GM19193 (cell line): ENCODE measurements around the gene METTL1.

Source experiments
- POLR2A ChIP-seq: IDR thresholded peaks from 4 replicates; pipeline ENCODE4 v1.6.1; 2011; ENCODE audit not compliant: insufficient read depth, insufficient read length; ENCODE audit errors: extremely low read depth

The METTL1 gene

GRCh38 chr12:57771873-57772428 is at the start of gene METTL1:
TSS of gene METTL1 (minus strand) at chr12:57772105. CDS start at chr12:57772083, 22 bp downstream.
- TF ChIP-seq POLR2A, result peak; percentile 88

GRCh38 chr12:57817261-57817989 is 45.5 kb upstream of the METTL1 start:
- no peak for TF ChIP-seq POLR2A

- TF ChIP-seq POLR2A, result no peak
Measured at GRCh38 chr12:57816855-57817151, 44.9 kb upstream of the METTL1 start.

DNA sequence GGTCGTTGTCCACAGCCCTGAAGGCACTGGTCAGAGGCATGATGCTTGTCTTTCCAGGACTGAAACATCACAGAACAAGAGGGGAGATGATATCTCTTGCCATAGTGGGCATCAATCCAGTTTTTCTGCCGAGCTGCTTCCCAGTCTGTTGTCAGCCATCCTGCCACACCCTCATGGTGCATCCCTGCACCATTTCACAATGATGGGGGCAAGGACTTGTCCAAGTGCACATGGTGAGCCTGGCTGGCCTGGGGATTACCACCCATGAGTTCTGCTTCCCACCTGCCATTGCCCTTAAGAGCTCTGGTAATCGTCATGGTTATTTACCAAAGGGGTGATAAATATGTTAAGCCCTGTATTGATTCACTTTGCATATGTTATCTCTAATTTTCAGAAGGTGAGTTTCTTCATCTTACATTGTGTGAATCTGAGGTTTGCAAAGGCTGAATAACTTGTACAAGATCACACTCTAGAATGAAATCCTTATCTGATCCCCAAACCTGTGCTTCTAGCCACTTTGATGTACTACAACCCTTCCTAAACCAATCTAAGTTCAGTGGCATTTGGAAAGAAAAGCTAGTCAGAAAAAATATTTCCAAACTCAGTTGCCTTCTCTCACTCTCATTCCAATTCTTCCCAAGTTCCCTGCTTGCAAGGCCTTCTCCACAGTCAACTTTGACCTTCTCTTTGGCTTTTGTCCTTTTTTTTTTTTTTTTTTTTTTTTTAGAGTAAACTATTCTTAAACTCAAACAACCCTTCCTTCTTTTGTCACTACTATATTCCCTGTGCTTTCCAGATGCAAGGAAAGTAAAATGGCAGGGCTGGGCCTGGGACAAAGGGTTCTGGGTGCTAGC is 44.3 kb upstream of the METTL1 start:
- no peak for TF ChIP-seq POLR2A

DNA sequence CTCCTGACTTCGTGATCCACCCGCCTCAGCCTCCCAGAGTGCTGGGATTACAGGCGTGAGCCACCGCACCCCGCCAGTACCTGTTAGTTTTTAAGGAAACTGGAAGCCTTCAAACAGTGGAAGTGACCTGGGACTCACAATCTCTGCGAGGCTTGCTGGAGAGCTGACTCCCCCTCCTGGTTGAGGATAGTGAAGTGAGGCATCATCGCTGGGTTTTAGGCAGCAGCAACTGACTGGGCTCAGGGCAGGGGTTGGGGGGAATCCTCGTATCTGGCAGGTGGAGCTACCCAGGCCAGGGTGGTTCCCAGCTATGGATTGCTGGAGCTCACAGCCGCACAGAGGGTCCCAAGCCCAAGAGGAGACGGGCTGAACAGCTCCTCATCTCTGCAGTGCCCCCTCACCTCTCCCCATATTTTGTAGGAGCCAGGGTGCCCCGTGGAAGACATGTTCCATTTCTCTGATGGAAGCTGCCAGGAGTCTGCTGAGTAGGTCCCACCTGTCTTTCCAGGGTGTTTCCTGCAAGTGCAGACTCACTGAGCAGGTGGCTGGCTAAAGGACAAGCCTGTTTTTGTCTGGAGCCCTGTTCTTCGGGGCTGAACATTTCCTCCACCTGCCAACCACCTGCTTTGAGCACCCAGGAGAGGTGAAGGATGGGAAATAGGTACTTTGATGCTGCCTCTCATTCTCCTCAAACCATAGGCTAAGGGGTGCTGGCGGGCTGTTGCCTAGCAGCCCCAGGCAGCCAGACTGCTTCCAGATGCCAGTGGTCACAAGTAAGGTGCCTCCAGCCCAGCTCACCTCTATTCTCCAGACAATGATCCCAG is 43.5 kb upstream of the METTL1 start:
- no peak for TF ChIP-seq POLR2A

DNA sequence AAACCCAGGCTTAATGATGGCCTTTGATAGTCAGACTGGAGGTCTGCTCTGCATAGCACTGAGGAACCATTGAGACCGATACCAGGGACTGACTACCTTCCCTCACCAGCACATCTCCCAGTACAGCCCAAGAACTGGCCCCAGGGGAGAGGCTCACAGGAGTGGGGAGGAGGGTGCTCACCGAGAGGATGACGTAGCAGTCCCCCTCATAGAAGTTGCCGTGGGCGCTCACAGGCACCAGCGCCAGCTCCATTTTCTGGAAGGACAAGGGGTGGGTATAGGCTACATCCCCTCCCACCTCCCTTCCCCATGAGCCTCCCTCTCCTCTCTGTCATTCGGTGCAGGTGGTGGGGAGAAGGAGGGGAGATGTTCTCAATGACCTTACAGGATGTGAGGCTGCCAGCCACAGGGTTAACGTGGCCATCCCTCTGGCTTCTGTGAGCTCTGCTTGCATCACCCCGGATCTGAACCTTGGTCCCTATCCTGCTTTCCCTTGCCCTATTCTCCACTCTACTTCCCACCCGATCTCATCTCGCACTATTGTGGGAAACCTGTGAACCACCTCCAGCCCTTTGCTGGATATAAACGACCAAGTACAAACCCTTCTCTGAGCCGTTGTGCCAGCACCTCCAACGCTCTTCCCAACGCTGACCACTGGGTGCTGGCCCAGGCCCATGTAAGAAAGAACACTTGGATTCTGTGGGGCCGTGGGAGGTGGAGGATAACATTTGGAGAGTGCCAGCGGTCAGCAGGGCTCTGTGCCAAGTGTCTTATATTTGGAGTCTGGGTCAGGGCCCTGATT is 42.3 kb upstream of the METTL1 start:
- no peak for TF ChIP-seq POLR2A

DNA sequence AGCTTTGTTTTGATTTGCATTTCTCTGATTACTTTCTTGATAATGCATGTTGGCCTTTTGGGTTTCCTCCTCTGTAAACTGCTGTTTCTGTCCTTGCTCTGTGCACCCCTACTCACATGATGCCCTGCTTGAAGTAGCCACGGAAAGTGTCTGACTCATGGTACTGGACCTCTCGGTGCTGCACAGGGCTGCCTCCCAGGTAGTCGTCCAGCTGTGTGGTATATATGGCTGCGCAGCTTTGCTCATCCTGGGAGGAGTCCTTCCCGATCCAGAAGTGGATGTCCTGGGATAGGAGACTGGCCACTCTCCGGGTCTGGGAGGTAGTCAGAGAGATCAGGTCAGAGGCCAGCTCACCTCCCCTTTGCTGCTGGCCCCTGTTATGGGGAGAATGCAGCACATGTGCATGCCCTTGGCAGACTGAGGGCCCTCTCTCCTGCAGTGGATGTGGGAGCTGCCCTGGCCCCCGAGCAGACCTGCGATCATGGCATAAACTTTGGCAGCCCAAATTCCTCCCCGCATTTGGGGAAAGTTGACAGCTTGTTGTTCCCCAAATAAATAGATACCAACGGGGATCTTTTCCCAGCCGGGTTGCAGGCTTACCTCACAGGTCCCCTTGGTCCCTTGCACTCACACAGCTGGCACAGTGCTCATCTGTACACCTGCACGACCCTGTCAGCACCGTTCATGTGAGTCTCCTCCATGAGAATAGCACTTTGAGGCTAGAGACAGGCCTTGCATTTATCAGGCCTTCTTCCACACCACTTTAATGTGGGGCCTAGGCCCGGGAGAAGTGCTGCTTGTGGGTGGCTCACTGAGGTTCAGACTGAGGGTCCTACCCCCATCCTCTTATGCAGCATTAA is 41.4 kb upstream of the METTL1 start:
- no peak for TF ChIP-seq POLR2A

DNA sequence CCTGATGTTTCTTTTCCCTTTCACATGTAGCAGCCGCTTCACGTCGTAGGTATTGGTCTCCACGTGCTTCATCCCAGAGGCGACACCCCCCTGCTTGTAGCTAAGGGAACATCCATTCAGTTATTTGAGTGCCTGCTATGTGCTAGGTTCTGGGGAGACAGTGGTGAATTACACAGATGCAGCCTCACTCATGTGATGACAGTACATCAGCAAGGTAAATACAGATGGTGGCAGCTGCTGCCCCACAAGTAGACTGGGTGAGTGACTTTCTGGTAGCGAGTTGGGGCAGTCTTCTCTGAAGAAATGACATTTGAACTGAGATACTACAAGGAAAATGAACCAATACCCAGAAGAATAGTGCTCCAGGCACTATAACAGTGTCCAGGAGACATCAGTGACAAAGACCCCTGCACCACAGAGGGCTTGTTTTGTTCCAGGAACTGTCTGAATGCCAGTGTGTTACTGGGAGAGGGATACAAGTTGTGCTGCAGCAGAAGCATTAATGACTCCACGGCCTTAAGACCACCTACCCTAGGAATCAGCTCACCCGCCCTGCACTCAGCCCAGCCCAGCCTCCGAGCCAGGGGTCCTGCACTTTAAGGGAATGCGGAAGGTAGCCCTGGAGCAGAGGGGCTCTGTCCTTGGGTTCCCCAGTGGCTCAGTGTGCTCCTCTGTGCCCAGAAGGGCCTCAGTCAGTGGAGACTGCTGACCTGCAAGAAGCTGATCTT is 39.3 kb upstream of the METTL1 start:
- TF ChIP-seq POLR2A, result no peak

- no peak for TF ChIP-seq POLR2A
Measured at GRCh38 chr12:57810450-57810849, 38.5 kb upstream of the METTL1 start.

- TF ChIP-seq POLR2A, result no peak
Measured at GRCh38 chr12:57809425-57809824, 37.5 kb upstream of the METTL1 start.

GRCh38 chr12:57808351-57808750 is 36.4 kb upstream of the METTL1 start:
- no peak for TF ChIP-seq POLR2A

GRCh38 chr12:57807285-57807684 is 35.4 kb upstream of the METTL1 start:
- no peak for TF ChIP-seq POLR2A

GRCh38 chr12:57806677-57807076 is 34.8 kb upstream of the METTL1 start:
- TF ChIP-seq POLR2A, result no peak

- TF ChIP-seq POLR2A, result no peak
Measured at GRCh38 chr12:57803319-57803893, 31.5 kb upstream of the METTL1 start.
